ENCODE results near the gene PROX1.

DNA sequence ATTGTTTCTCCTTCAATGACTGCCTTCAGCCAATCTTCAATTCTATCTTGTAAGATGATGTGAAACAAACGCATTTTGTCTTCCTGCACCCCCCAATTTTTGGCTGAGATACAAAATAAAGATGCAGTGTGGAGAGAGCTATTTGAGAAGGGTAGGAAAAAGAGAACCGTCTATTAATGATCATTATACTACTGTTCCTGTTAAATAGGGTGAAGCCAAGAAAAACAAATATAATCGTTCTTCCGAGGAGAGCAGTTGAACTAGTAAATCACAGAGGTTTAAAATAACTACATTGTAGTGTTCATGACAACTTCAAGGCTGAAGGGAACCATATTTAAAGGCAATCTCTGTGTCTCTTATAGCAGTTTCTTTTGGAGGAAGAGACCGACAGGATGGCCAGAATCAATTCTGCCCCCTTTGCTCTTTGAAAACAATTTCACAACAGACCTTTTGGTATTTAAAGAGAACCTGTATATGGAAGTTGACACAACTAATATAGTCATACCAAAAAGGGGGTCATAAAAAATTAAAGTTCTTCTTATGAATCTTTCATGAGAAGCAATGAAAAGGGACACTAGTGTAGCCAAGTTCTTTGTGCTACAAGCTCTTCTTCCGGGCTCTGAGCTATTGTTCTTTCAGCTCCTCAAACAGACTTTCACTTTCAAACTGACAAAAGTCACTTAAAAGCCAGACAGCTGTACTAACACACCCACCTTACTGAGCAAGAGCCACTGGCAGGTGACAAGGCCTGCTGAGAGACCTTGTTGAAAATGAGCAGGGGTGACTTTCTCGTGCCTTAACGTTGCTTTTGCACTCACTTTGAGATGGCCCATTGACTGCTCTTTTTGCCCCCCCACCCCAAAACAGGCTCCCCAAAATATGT is 30.9 kb downstream of the PROX1 start:
- TF ChIP-seq, protein P1, sequence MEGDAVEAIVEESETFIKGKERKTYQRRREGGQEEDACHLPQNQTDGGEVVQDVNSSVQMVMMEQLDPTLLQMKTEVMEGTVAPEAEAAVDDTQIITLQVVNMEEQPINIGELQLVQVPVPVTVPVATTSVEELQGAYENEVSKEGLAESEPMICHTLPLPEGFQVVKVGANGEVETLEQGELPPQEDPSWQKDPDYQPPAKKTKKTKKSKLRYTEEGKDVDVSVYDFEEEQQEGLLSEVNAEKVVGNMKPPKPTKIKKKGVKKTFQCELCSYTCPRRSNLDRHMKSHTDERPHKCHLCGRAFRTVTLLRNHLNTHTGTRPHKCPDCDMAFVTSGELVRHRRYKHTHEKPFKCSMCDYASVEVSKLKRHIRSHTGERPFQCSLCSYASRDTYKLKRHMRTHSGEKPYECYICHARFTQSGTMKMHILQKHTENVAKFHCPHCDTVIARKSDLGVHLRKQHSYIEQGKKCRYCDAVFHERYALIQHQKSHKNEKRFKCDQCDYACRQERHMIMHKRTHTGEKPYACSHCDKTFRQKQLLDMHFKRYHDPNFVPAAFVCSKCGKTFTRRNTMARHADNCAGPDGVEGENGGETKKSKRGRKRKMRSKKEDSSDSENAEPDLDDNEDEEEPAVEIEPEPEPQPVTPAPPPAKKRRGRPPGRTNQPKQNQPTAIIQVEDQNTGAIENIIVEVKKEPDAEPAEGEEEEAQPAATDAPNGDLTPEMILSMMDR (IDR thresholded peaks at IDR 0.05; ENCODE audit: borderline replicate concordance, extremely low read depth, low read length, poor library complexity, severe bottlenecking): no peak
- no peak for TF ChIP-seq EZH2 (IDR thresholded peaks at IDR 0.05; ENCODE audit: borderline replicate concordance, low read depth, low read length, severe bottlenecking)

Measured in DND-41 (cell line).